Mesothelial cell of epicardium (in vitro differentiated cells): ENCODE measurements around the gene TLX2. TPM values are rescaled to one million over a fixed set of nuclear protein-coding genes. Genes with fewer than 3 reads are reported as not detected.

Experiments
- DNase-seq, 2 experiments: peaks; one replicate each; pipeline ENCODE4 v3.0.0; 2021; ENCODE audit warnings: low spot score in 2 of 2; ENCODE audit not compliant: unreplicated experiment in 2 of 2
- H3K27ac Mint-ChIP-seq: 2 replicates; pipeline ENCODE4 v1.8.0; 2021; ENCODE audit warnings: mixed read lengths
- H3K27me3 Mint-ChIP-seq: 2 replicates; pipeline ENCODE4 v1.8.0; 2021; ENCODE audit warnings: low read depth, mixed read lengths
- H3K36me3 Mint-ChIP-seq: 2 replicates; pipeline ENCODE4 v1.8.0; 2021; ENCODE audit warnings: mixed read lengths
- H3K4me1 Mint-ChIP-seq: 2 replicates; pipeline ENCODE4 v1.8.0; 2021; ENCODE audit warnings: mixed read lengths
- H3K4me3 Mint-ChIP-seq: 2 replicates; pipeline ENCODE4 v1.8.0; 2021; ENCODE audit warnings: mild to moderate bottlenecking, moderate library complexity, mixed read lengths
- H3K9me3 Mint-ChIP-seq: 2 replicates; pipeline ENCODE4 v1.8.0; 2021; ENCODE audit warnings: mixed read lengths
- CTCF ChIP-seq: fragments of 200-600 bp; sonication (generic); IDR thresholded peaks from one replicate; pipeline ENCODE4 v1.5.0; 2021; ENCODE audit warnings: antibody characterized with exemption; ENCODE audit not compliant: unreplicated experiment
- total RNA-seq: library from RNA; stranded (reverse); gene quantifications from 3 replicates; pipeline ENCODE4 v1.2.1, GENCODE V29; 2021

The TLX2 gene
- total RNA-seq, 1 donor from 2014 or later, result not detected

GRCh38 chr2:74499940-74500577, 14.2 kb upstream of the TLX2 start:
- Mint-ChIP-seq H3K27ac (no peak overlapping the region), H3K36me3 (peaks cover 8% of the 10 kb centered on the region), H3K27me3 (peaks cover 91% of the 10 kb centered on the region), H3K4me3 (peak overlapping the region; percentile 75), H3K9me3 (no peaks in the 10 kb centered on the region), H3K4me1 (peaks cover 48% of the 10 kb centered on the region)
- no peak for TF ChIP-seq CTCF
- no peak for DNase-seq

GRCh38 chr2:74500578-74500946, 13.7 kb upstream of the TLX2 start:
- Mint-ChIP-seq H3K36me3 (peaks cover 12% of the 10 kb centered on the region), H3K4me1 (peaks cover 50% of the 10 kb centered on the region), H3K4me3 (no peak overlapping the region), H3K27ac (no peak overlapping the region), H3K27me3 (peaks cover 95% of the 10 kb centered on the region), H3K9me3 (no peaks in the 10 kb centered on the region)
- DNase-seq, result no peak
- TF ChIP-seq CTCF, result no peak

GRCh38 chr2:74501335-74502071, 12.7 kb upstream of the TLX2 start:
- H3K4me1 Mint-ChIP-seq, result peaks cover 51% of the 10 kb centered on the region
- no peak for TF ChIP-seq CTCF
- peaks cover 88% of the 10 kb centered on the region for H3K27me3 Mint-ChIP-seq
- peaks cover 13% of the 10 kb centered on the region for H3K36me3 Mint-ChIP-seq
- peak overlapping the region; percentile 68 for H3K4me3 Mint-ChIP-seq
- no peak for DNase-seq
- no peaks in the 10 kb centered on the region for H3K9me3 Mint-ChIP-seq
- no peak overlapping the region for H3K27ac Mint-ChIP-seq

GRCh38 chr2:74502147-74502719, 12.0 kb upstream of the TLX2 start:
- Mint-ChIP-seq H3K4me3 (peak overlapping the region; percentile 68), H3K27me3 (peaks cover 81% of the 10 kb centered on the region), H3K4me1 (peaks cover 59% of the 10 kb centered on the region), H3K27ac (no peak overlapping the region), H3K36me3 (peaks cover 16% of the 10 kb centered on the region), H3K9me3 (no peaks in the 10 kb centered on the region)
- no peak for TF ChIP-seq CTCF
- DNase-seq, result no peak

- Mint-ChIP-seq H3K9me3 (no peaks in the 10 kb centered on the region), H3K27ac (no peak overlapping the region), H3K4me3 (peak overlapping the region; percentile 68), H3K27me3 (peaks cover 74% of the 10 kb centered on the region), H3K36me3 (peaks cover 16% of the 10 kb centered on the region), H3K4me1 (peaks cover 55% of the 10 kb centered on the region)
- peak in 1 of 2 experiments; percentile 61 for DNase-seq
- no peak for TF ChIP-seq CTCF
These were observed 11.3 kb upstream of the TLX2 start for GRCh38 chr2:74502720-74503505.
